ENCODE data around the gene SF3A1. TPM values are rescaled to one million over a fixed set of nuclear protein-coding genes. Genes with fewer than 3 reads are reported as not detected.

SF3A1 gene
- total RNA-seq, 1 experiment from 2014 or later: 167 TPM

- no peak for TF ChIP-seq CTCF (IDR thresholded peaks at IDR 0.05; ENCODE audit: unreplicated experiment)
- H3K36me3 Mint-ChIP-seq (ENCODE audit: insufficient read depth, unreplicated experiment): peaks cover 21% of the 10 kb centered on the region
- no peaks in the 10 kb centered on the region for H3K27me3 Mint-ChIP-seq (ENCODE audit: insufficient read depth, unreplicated experiment)
- no peak overlapping the region for H3K27ac Mint-ChIP-seq (ENCODE audit: low read depth, unreplicated experiment)
- ChIA-PET POLR2A (no interaction called here), CTCF (interaction anchor here (1.0 to 1.1 kb wide), 2 partner anchors 11 to 101 kb away, joined by 3 to 4 read pairs; no protein-coding TSS in a partner anchor)
- no peak for DNase-seq (ENCODE audit: unreplicated experiment)
- no peak overlapping the region for H3K4me3 Mint-ChIP-seq (ENCODE audit: unreplicated experiment)
- peaks cover 7% of the 10 kb centered on the region for H3K4me1 Mint-ChIP-seq (ENCODE audit: insufficient read depth, unreplicated experiment)
- no peaks in the 10 kb centered on the region for H3K9me3 Mint-ChIP-seq (ENCODE audit: unreplicated experiment)
- intact Hi-C loops (cut with micrococcal nuclease): no loop called here
- no TSS peak for BruUV-seq (replicated peaks)
These were observed 59.9 kb downstream of the SF3A1 start for GRCh38 chr22:30296833-30297232.

GRCh38 chr22:30296324-30296723 lies 60.4 kb downstream of the SF3A1 start:
- Mint-ChIP-seq H3K27me3 (ENCODE audit: insufficient read depth, unreplicated experiment) (no peaks in the 10 kb centered on the region), H3K27ac (ENCODE audit: low read depth, unreplicated experiment) (no peak overlapping the region), H3K36me3 (ENCODE audit: insufficient read depth, unreplicated experiment) (peaks cover 21% of the 10 kb centered on the region), H3K9me3 (ENCODE audit: unreplicated experiment) (no peaks in the 10 kb centered on the region), H3K4me3 (ENCODE audit: unreplicated experiment) (no peak overlapping the region), H3K4me1 (ENCODE audit: insufficient read depth, unreplicated experiment) (peaks cover 1% of the 10 kb centered on the region)
- no peak for DNase-seq (ENCODE audit: unreplicated experiment)
- TF ChIP-seq CTCF (IDR thresholded peaks at IDR 0.05; ENCODE audit: unreplicated experiment): no peak
- no TSS peak for BruUV-seq (replicated peaks)
- CTCF ChIA-PET: interaction anchor here (0.5 to 1.1 kb wide), 2 partner anchors 10 to 53 kb away, joined by 3 to 4 read pairs; no protein-coding TSS in a partner anchor
- POLR2A ChIA-PET: no interaction called here
- intact Hi-C loops (cut with micrococcal nuclease): no loop called here

- H3K36me3 Mint-ChIP-seq (ENCODE audit: insufficient read depth, unreplicated experiment): peaks cover 21% of the 10 kb centered on the region
- DNase-seq (ENCODE audit: unreplicated experiment): no peak
- H3K27ac Mint-ChIP-seq (ENCODE audit: low read depth, unreplicated experiment): no peak overlapping the region
- H3K27me3 Mint-ChIP-seq (ENCODE audit: insufficient read depth, unreplicated experiment): no peaks in the 10 kb centered on the region
- ChIA-PET CTCF (interaction anchor here (0.5 to 1.0 kb wide), 2 partner anchors 54 to 188 kb away, joined by 3 read pairs; no protein-coding TSS in a partner anchor), POLR2A (interaction anchor here (0.7 kb wide), 1 partner anchor 32 kb away, joined by 3 read pairs; no protein-coding TSS in a partner anchor)
- no peak overlapping the region for H3K4me3 Mint-ChIP-seq (ENCODE audit: unreplicated experiment)
- TF ChIP-seq CTCF (IDR thresholded peaks at IDR 0.05; ENCODE audit: unreplicated experiment): no peak
- no peaks in the 10 kb centered on the region for H3K9me3 Mint-ChIP-seq (ENCODE audit: unreplicated experiment)
- no TSS peak for BruUV-seq (replicated peaks)
- intact Hi-C loops (cut with micrococcal nuclease): no loop called here
- H3K4me1 Mint-ChIP-seq (ENCODE audit: insufficient read depth, unreplicated experiment): no peaks in the 10 kb centered on the region
These were observed 61.1 kb downstream of the SF3A1 start for GRCh38 chr22:30295576-30295975.

GRCh38 chr22:30294830-30295229 lies 61.9 kb downstream of the SF3A1 start:
- no TSS peak for BruUV-seq (replicated peaks)
- Mint-ChIP-seq H3K4me1 (ENCODE audit: insufficient read depth, unreplicated experiment) (no peaks in the 10 kb centered on the region), H3K36me3 (ENCODE audit: insufficient read depth, unreplicated experiment) (peaks cover 14% of the 10 kb centered on the region), H3K9me3 (ENCODE audit: unreplicated experiment) (no peaks in the 10 kb centered on the region), H3K27ac (ENCODE audit: low read depth, unreplicated experiment) (no peak overlapping the region), H3K27me3 (ENCODE audit: insufficient read depth, unreplicated experiment) (no peaks in the 10 kb centered on the region), H3K4me3 (ENCODE audit: unreplicated experiment) (no peak overlapping the region)
- intact Hi-C loops (cut with micrococcal nuclease): no loop called here
- no peak for TF ChIP-seq CTCF (IDR thresholded peaks at IDR 0.05; ENCODE audit: unreplicated experiment)
- POLR2A ChIA-PET: interaction anchor here (0.8 kb wide), 1 partner anchor 16 kb away, joined by 3 read pairs; no protein-coding TSS in a partner anchor
- CTCF ChIA-PET: interaction anchor here (0.7 to 1.0 kb wide), 4 partner anchors 13 to 187 kb away, joined by 3 read pairs; no protein-coding TSS in a partner anchor
- no peak for DNase-seq (ENCODE audit: unreplicated experiment)

Data from MCF 10A (cell line).